DMS 273 (cell line): ENCODE data around the gene RFTN1.

ENCODE experiments used
- DNase-seq: peaks from one replicate; lab custom pipeline; 2025; ENCODE audit not compliant: unreplicated experiment; lab: John Stamatoyannopoulos, UW

Gene RFTN1

GRCh38 chr3:16487511-16488175 lies 25.9 kb downstream of the RFTN1 start:
- DNase-seq: no peak

GRCh38 chr3:16486951-16487480 lies 26.5 kb downstream of the RFTN1 start:
- no peak for DNase-seq

- no peak for DNase-seq
These were observed 27.3 kb downstream of the RFTN1 start for GRCh38 chr3:16486201-16486600.

GRCh38 chr3:16485395-16485992 lies 28.0 kb downstream of the RFTN1 start:
- DNase-seq: no peak

- DNase-seq: no peak
These were observed 28.5 kb downstream of the RFTN1 start for GRCh38 chr3:16484984-16485383.

GRCh38 chr3:16484216-16484615 lies 29.3 kb downstream of the RFTN1 start:
- no peak for DNase-seq

GRCh38 chr3:16482770-16483531 lies 30.5 kb downstream of the RFTN1 start:
- no peak for DNase-seq

GRCh38 chr3:16482194-16482769 lies 31.2 kb downstream of the RFTN1 start:
- no peak for DNase-seq

- DNase-seq: no peak
These were observed 32.0 kb downstream of the RFTN1 start for GRCh38 chr3:16481546-16481897.

GRCh38 chr3:16480861-16481545 lies 32.5 kb downstream of the RFTN1 start:
- DNase-seq: no peak

- DNase-seq: no peak
These were observed 35.0 kb downstream of the RFTN1 start for GRCh38 chr3:16478516-16478915.

- DNase-seq: peak; percentile 51
These were observed 36.0 kb downstream of the RFTN1 start for GRCh38 chr3:16477521-16477920.

GRCh38 chr3:16477056-16477455 lies 36.4 kb downstream of the RFTN1 start:
- DNase-seq: no peak

- DNase-seq: no peak
These were observed 36.9 kb downstream of the RFTN1 start for GRCh38 chr3:16476636-16477035.

- DNase-seq: no peak
These were observed 37.7 kb downstream of the RFTN1 start for GRCh38 chr3:16475766-16476165.

- no peak for DNase-seq
These were observed 38.6 kb downstream of the RFTN1 start for GRCh38 chr3:16474920-16475319.

GRCh38 chr3:16474216-16474615 lies 39.3 kb downstream of the RFTN1 start:
- no peak for DNase-seq

- DNase-seq: no peak
These were observed 40.9 kb downstream of the RFTN1 start for GRCh38 chr3:16472593-16472992.

GRCh38 chr3:16471897-16472296 lies 41.6 kb downstream of the RFTN1 start:
- DNase-seq: no peak

GRCh38 chr3:16470590-16470989 lies 42.9 kb downstream of the RFTN1 start:
- DNase-seq: no peak
